DOHH2 (cell line): Measurements from ENCODE around the gene SLC6A6.

Experiments used
- EZH2phosphoT487 ChIP-seq: fragments of 200-600 bp; sonication (generic); IDR thresholded peaks from 2 replicates; pipeline ENCODE4 v1.6.1; 2017; ENCODE audit warnings: borderline replicate concordance, mild to moderate bottlenecking, antibody characterized with exemption, low read length, moderate library complexity, mixed read lengths
- TF ChIP-seq, protein P1 (sequence below): fragments of 200-600 bp; sonication (generic); IDR thresholded peaks from one replicate; pipeline ENCODE4 v1.5.1; 2014; ENCODE audit warnings: antibody characterized with exemption, mild to moderate bottlenecking, low read depth, low read length; ENCODE audit not compliant: poor library complexity, severe bottlenecking

DNA sequence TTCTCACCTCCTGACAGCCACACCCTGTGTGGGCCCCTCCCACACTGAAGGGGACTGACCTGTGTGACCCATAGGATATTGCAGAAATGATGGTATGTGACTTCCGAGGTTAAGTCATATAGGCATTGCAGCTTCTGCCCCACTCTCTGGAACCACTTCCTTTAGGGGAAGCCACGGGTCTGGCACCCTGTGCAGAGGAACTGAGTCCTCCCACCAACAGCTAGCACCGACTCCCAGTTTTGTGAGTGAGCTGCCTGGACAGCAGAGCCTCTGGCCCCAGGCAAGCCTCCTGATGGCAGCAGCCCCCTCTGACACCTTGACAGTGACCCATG is 24.6 kb upstream of the SLC6A6 start:
- TF ChIP-seq, protein P1, sequence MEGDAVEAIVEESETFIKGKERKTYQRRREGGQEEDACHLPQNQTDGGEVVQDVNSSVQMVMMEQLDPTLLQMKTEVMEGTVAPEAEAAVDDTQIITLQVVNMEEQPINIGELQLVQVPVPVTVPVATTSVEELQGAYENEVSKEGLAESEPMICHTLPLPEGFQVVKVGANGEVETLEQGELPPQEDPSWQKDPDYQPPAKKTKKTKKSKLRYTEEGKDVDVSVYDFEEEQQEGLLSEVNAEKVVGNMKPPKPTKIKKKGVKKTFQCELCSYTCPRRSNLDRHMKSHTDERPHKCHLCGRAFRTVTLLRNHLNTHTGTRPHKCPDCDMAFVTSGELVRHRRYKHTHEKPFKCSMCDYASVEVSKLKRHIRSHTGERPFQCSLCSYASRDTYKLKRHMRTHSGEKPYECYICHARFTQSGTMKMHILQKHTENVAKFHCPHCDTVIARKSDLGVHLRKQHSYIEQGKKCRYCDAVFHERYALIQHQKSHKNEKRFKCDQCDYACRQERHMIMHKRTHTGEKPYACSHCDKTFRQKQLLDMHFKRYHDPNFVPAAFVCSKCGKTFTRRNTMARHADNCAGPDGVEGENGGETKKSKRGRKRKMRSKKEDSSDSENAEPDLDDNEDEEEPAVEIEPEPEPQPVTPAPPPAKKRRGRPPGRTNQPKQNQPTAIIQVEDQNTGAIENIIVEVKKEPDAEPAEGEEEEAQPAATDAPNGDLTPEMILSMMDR = no peak
- TF ChIP-seq EZH2phosphoT487 = no peak
